GM12801 (cell line): ENCODE data around the gene PLAC1.

Source experiments
- TF ChIP-seq, protein P1 (sequence below): IDR thresholded peaks from one replicate; pipeline ENCODE4 v1.5.1; 2011; ENCODE audit warnings: control low read depth; ENCODE audit not compliant: insufficient read length; ENCODE audit errors: extremely low read depth

PLAC1 gene

GRCh38 chrX:134658002-134658759 is at the start of gene PLAC1:
TSS of gene PLAC1 (minus strand) at chrX:134658471. CDS start at chrX:134566682, 91,789 bp downstream.
- TF ChIP-seq, protein P1, sequence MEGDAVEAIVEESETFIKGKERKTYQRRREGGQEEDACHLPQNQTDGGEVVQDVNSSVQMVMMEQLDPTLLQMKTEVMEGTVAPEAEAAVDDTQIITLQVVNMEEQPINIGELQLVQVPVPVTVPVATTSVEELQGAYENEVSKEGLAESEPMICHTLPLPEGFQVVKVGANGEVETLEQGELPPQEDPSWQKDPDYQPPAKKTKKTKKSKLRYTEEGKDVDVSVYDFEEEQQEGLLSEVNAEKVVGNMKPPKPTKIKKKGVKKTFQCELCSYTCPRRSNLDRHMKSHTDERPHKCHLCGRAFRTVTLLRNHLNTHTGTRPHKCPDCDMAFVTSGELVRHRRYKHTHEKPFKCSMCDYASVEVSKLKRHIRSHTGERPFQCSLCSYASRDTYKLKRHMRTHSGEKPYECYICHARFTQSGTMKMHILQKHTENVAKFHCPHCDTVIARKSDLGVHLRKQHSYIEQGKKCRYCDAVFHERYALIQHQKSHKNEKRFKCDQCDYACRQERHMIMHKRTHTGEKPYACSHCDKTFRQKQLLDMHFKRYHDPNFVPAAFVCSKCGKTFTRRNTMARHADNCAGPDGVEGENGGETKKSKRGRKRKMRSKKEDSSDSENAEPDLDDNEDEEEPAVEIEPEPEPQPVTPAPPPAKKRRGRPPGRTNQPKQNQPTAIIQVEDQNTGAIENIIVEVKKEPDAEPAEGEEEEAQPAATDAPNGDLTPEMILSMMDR = no peak

DNA sequence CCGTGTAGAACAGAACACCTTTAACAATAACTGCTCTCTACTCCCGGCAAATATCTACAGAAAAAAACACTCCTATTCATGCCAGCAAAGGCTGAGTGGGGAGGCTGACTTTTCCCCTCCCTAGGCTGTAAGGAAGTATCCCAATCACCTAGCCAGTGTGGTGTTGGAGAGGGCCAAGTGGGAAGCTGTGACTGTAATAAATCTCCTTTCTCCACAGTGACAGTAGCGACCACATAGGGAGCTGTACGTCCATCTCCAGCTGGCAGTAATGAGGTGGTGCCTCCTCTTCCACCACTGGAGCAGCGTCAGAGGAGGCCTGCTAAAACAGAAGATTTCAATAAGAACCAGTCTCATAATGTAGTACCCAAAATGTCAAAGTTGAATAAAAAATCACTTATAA is 47.9 kb upstream of the PLAC1 start:
- TF ChIP-seq, protein P1 = no peak

- TF ChIP-seq, protein P1 = no peak
Measured at GRCh38 chrX:134695999-134696398, 37.7 kb upstream of the PLAC1 start.

DNA sequence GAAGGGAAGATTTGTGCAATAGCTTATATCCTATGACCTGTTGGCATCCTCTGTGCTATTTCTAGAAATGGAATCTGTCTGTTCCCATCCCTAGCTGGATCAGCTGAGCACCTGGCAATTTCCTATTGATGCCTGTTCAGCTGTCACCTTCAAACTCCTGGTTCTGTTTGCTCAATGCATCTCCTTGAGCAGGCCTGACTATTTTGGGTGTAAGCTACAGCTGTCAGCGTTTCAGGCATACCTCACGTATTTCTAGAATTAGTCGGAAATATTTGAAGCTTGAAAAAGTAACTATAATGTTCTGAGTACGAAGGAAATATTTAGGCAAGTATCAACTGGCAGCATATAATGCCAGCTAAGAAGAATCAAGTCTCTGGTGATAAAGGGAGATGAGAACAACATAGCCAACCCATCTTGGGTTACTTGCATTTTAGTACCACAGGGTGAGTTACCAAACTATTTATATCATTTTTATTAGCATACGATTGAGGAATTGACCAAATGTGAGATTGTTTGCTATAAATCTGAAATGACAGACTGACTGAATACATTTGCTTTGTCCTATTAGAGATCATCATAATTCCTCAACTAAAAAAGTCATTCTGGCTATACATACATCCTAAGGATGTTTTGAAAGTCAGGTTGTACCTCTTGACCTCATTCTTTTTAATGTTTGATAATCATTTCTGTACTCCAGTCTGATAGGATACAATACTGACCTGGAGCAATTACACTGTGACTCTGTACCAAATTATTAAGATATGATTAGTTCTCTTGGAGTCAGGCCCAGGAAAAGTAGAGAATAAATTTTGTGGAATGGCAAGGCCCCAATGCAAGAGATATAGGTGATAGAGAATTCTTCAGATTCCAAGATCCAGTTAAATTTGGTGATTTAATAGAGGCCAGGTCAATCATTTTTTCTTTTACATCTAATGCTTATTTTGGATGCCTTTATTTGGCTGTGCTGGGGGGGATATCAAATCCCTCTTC is 36.4 kb upstream of the PLAC1 start:
- TF ChIP-seq, protein P1 = no peak

DNA sequence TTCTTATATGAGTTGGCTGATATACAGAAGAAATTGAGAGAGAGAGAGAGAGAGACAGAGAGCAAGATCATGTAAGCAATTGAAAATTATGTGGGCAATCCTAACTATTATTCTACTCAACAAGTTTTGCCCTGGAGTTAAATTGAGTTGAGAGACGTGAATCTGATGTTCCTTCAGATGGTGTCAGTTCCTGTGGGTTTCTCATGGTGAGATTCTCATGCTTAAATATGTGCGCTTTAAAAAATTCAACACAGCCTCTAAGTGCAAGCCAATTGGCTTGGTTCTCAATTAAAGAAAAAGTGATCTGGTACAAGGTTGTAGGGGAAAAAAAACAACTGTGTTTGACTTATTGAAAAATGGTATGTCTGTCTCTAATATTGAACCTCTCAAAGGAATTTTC is 35.4 kb upstream of the PLAC1 start:
- TF ChIP-seq, protein P1 = no peak

GRCh38 chrX:134692990-134693389 is 34.7 kb upstream of the PLAC1 start:
- TF ChIP-seq, protein P1 = no peak

GRCh38 chrX:134692233-134692632 is 34.0 kb upstream of the PLAC1 start:
- TF ChIP-seq, protein P1 = no peak
